Peyer's patch (tissue), 4 donors: ENCODE measurements around the gene RASSF4. TPM values are rescaled to one million over a fixed set of nuclear protein-coding genes. Genes with fewer than 3 reads are reported as not detected.

Experiments used
- DNase-seq, 3 donors: peaks; one replicate each; pipeline ENCODE4 v3.0.0-alpha.2; 2017 to 2019
- H3K27ac ChIP-seq, 4 donors: fragments of 200-600 bp; sonication (generic); one replicate each; pipeline ENCODE4 v1.5.1; 2016 to 2019
- H3K27me3 ChIP-seq, 2 donors: fragments of 200-600 bp; sonication (generic); one replicate each; pipeline ENCODE4 v1.5.1; 2019
- H3K36me3 ChIP-seq, 3 donors: fragments of 200-600 bp; sonication (generic); one replicate each; pipeline ENCODE4 v1.5.1; 2016 to 2019
- H3K4me1 ChIP-seq, 4 donors: fragments of 200-600 bp; sonication (generic); one replicate each; pipeline ENCODE4 v1.5.1; 2016 to 2019
- H3K4me3 ChIP-seq, 4 donors: fragments of 200-600 bp; sonication (generic); 1 replicate in 3 of 4; 2 replicates in 1 of 4; pipeline ENCODE4 v1.5.1; 2016 to 2019; ENCODE audit warnings: mild to moderate bottlenecking in 1 of 4
- H3K9me3 ChIP-seq, 4 donors: fragments of 200-600 bp; sonication (generic); one replicate each; pipeline ENCODE4 v1.5.1; 2016 to 2019; ENCODE audit warnings: mild to moderate bottlenecking in 1 of 4
- CTCF ChIP-seq, 6 experiments: fragments of 450-650 bp in 4 of 6; fragments of 200-600 bp in 2 of 6; sonication (generic) in 1 of 6; IDR thresholded peaks; one replicate each; pipeline ENCODE4 v1.5.1; 2017 to 2019; ENCODE audit warnings: antibody characterized with exemption in 6 of 6, mild to moderate bottlenecking in 3 of 6, moderate library complexity in 1 of 6
- POLR2A ChIP-seq, 2 donors: fragments of 450-650 bp; IDR thresholded peaks; one replicate each; pipeline ENCODE4 v1.5.1; 2017; ENCODE audit warnings: antibody characterized with exemption in 2 of 2, mild to moderate bottlenecking in 2 of 2, moderate library complexity in 2 of 2
- total RNA-seq, 4 donors: library from RNA; depleted of rRNA; stranded (reverse); fragments of >200 nt; gene quantifications; one replicate each; pipeline ENCODE4 v1.1.0, GENCODE V29; 2016

Gene RASSF4
- total RNA-seq, 4 donors from 2014 or later, result 62.7 to 99.6 (median 68.2) TPM

DNA sequence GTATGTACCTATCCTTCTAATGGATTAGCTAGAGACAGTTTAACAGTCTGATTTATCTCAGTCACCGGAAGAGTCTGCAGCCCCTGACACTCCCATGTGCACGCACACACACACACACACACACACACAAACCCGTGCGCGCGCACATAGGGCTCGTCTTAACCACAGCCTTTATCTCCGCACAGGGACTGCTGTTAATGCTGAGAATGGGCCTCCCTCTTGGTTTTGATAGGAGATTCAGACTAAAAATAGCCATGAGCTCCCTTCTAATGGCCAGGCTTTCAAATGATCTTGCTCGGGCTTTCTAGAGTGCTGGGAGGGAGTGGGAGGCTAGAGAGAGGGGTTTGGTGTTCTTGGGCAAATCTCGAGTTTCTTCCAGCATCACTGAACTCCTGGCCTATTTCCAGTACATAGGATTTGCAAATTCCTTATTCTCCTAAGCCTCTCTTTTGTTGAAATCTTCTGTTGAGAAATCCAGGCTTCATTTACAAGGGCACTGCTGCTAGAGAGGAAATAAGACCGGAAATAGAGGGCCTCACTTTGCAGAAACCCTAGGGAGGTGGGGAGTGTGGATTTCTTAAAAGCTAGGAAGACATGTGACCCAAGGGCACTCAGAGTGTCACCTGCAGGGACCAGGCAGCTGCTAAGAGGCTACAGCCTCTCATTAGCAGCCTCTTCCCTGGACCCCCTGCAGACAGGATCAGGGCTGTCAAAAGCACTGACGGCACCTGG lies 46.1 kb upstream of the RASSF4 start:
- no peaks in the 10 kb centered on the region for H3K27me3 ChIP-seq
- DNase-seq, result peak in 1 of 3 donors; percentile 26
- H3K4me3 ChIP-seq, result no peak overlapping the region
- H3K9me3 ChIP-seq, result no peaks in the 10 kb centered on the region
- no peaks in the 10 kb centered on the region for H3K36me3 ChIP-seq
- H3K27ac ChIP-seq, result no peak overlapping the region
- peaks cover 0 to 14% (median 1%) of the 10 kb centered on the region in 4 donors for H3K4me1 ChIP-seq
- TF ChIP-seq CTCF (IDR thresholded peaks at IDR 0.05) (no peak), POLR2A (IDR thresholded peaks at IDR 0.05) (no peak)

- no peak overlapping the region for H3K27ac ChIP-seq
- H3K27me3 ChIP-seq, result no peaks in the 10 kb centered on the region
- H3K4me1 ChIP-seq, result peaks cover 0 to 14% (median 1%) of the 10 kb centered on the region in 4 donors
- H3K36me3 ChIP-seq, result no peaks in the 10 kb centered on the region
- DNase-seq, result no peak
- TF ChIP-seq CTCF (IDR thresholded peaks at IDR 0.05) (no peak), POLR2A (IDR thresholded peaks at IDR 0.05) (no peak)
- H3K9me3 ChIP-seq, result no peaks in the 10 kb centered on the region
- no peak overlapping the region for H3K4me3 ChIP-seq
These were observed 44.7 kb upstream of the RASSF4 start for GRCh38 chr10:44914891-44915290.

DNA sequence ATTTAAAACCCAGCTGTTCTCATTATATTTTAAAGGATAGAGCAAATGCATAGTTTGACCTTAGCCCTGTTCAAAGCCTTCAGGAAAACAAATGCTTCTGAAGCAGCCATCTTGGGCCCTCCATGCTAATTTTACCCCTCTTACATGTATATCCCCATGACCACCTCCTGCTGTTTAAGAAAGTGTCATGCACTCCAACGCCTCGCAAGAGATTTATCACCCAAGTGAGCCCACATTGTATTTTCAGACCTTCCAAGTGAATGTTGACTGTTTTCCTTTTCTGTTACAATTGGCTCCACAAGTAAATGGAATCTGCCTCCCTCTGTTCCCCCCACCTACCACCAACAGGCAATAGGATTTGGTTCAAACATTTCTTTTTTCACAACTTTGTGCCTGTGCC lies 43.2 kb upstream of the RASSF4 start:
- Histone ChIP-seq H3K4me3 (no peak overlapping the region), H3K36me3 (no peaks in the 10 kb centered on the region), H3K9me3 (no peaks in the 10 kb centered on the region), H3K27me3 (no peaks in the 10 kb centered on the region), H3K27ac (no peak overlapping the region), H3K4me1 (peaks cover 0 to 2% (median 0%) of the 10 kb centered on the region in 4 donors)
- TF ChIP-seq CTCF (IDR thresholded peaks at IDR 0.05) (no peak), POLR2A (IDR thresholded peaks at IDR 0.05) (no peak)
- no peak for DNase-seq

- Histone ChIP-seq H3K4me3 (no peak overlapping the region), H3K36me3 (no peaks in the 10 kb centered on the region), H3K27ac (no peak overlapping the region), H3K27me3 (no peaks in the 10 kb centered on the region), H3K4me1 (no peaks in the 10 kb centered on the region), H3K9me3 (no peaks in the 10 kb centered on the region)
- no peak for TF ChIP-seq CTCF (IDR thresholded peaks at IDR 0.05)
- TF ChIP-seq POLR2A (IDR thresholded peaks at IDR 0.05), result no peak
- no peak for DNase-seq
These were observed 41.8 kb upstream of the RASSF4 start for GRCh38 chr10:44917848-44918247.

- H3K4me1 ChIP-seq, result no peaks in the 10 kb centered on the region
- no peak for TF ChIP-seq POLR2A (IDR thresholded peaks at IDR 0.05)
- no peak for TF ChIP-seq CTCF (IDR thresholded peaks at IDR 0.05)
- H3K27me3 ChIP-seq, result no peaks in the 10 kb centered on the region
- no peak overlapping the region for H3K4me3 ChIP-seq
- H3K36me3 ChIP-seq, result no peaks in the 10 kb centered on the region
- H3K9me3 ChIP-seq, result no peaks in the 10 kb centered on the region
- DNase-seq, result peak in 1 of 3 donors; percentile 4
- no peak overlapping the region for H3K27ac ChIP-seq
These were observed 39.4 kb upstream of the RASSF4 start for GRCh38 chr10:44920252-44920651.
